ENCODE data around the gene CNNM2.
A peak's percentile ranks its signal among the peaks of the same experiment; 100 is the strongest.

CNNM2 gene

GRCh38 chr10:102935939-102936605, 18.0 kb downstream of the CNNM2 start:
- H3K4me3 Mint-ChIP-seq = no peak overlapping the region
- DNase-seq (no peak), ATAC-seq (replicated peaks) (no peak)
- peaks cover 4 to 10% of the 10 kb centered on the region in 2 donors for H3K4me1 Mint-ChIP-seq (ENCODE audit: low read depth in 2 of 2)
- H3K9me3 Mint-ChIP-seq = no peaks in the 10 kb centered on the region
- peaks cover 3% of the 10 kb centered on the region for H3K36me3 Mint-ChIP-seq (ENCODE audit: insufficient read depth)
- peak overlapping the region in 1 of 2 donors; percentile 46 for H3K27ac Mint-ChIP-seq
- H3K27me3 Mint-ChIP-seq = no peaks in the 10 kb centered on the region

- Mint-ChIP-seq H3K4me3 (no peak overlapping the region), H3K27ac (no peak overlapping the region), H3K27me3 (no peaks in the 10 kb centered on the region), H3K4me1 (ENCODE audit: low read depth in 2 of 2) (peaks cover 7 to 13% of the 10 kb centered on the region in 2 donors), H3K9me3 (no peaks in the 10 kb centered on the region), H3K36me3 (ENCODE audit: insufficient read depth) (peaks cover 3% of the 10 kb centered on the region)
- no peak for ATAC-seq (replicated peaks)
- DNase-seq = no peak
Observed at GRCh38 chr10:102941401-102941800, 23.3 kb downstream of the CNNM2 start.

- DNase-seq (no peak), ATAC-seq (replicated peaks) (no peak)
- peaks cover 11 to 12% of the 10 kb centered on the region in 2 donors for H3K4me1 Mint-ChIP-seq (ENCODE audit: low read depth in 2 of 2)
- H3K4me3 Mint-ChIP-seq = no peak overlapping the region
- H3K27ac Mint-ChIP-seq = no peak overlapping the region
- no peaks in the 10 kb centered on the region for H3K9me3 Mint-ChIP-seq
- H3K36me3 Mint-ChIP-seq (ENCODE audit: insufficient read depth) = peaks cover 3% of the 10 kb centered on the region
- no peaks in the 10 kb centered on the region for H3K27me3 Mint-ChIP-seq
Observed at GRCh38 chr10:102945449-102945848, 27.4 kb downstream of the CNNM2 start.

GRCh38 chr10:102945962-102946361, 27.9 kb downstream of the CNNM2 start:
- DNase-seq (no peak), ATAC-seq (replicated peaks) (no peak)
- Mint-ChIP-seq H3K9me3 (no peaks in the 10 kb centered on the region), H3K4me3 (no peak overlapping the region), H3K27ac (no peak overlapping the region), H3K4me1 (ENCODE audit: low read depth in 2 of 2) (peaks cover 11 to 12% of the 10 kb centered on the region in 2 donors), H3K36me3 (ENCODE audit: insufficient read depth) (peaks cover 3% of the 10 kb centered on the region), H3K27me3 (no peaks in the 10 kb centered on the region)

GRCh38 chr10:102946992-102947391, 28.9 kb downstream of the CNNM2 start:
- no peak for DNase-seq
- Mint-ChIP-seq H3K4me3 (no peak overlapping the region), H3K27ac (no peak overlapping the region), H3K36me3 (ENCODE audit: insufficient read depth) (no peaks in the 10 kb centered on the region), H3K9me3 (no peaks in the 10 kb centered on the region), H3K27me3 (no peaks in the 10 kb centered on the region), H3K4me1 (ENCODE audit: low read depth in 2 of 2) (peaks cover 7 to 8% of the 10 kb centered on the region in 2 donors)
- no peak for ATAC-seq (replicated peaks)

- Mint-ChIP-seq H3K4me3 (no peak overlapping the region), H3K36me3 (ENCODE audit: insufficient read depth) (no peaks in the 10 kb centered on the region)
Observed at GRCh38 chr10:102948176-102948575, 30.1 kb downstream of the CNNM2 start.

GRCh38 chr10:102948786-102949185, 30.7 kb downstream of the CNNM2 start:
- DNase-seq = no peak
- H3K4me3 Mint-ChIP-seq = no peak overlapping the region
- no peaks in the 10 kb centered on the region for H3K9me3 Mint-ChIP-seq
- no peak for ATAC-seq (replicated peaks)
- no peaks in the 10 kb centered on the region for H3K36me3 Mint-ChIP-seq (ENCODE audit: insufficient read depth)
- peak overlapping the region in 1 of 2 donors; percentile 30 for H3K27ac Mint-ChIP-seq
- no peaks in the 10 kb centered on the region for H3K27me3 Mint-ChIP-seq
- peaks cover 5 to 8% of the 10 kb centered on the region in 2 donors for H3K4me1 Mint-ChIP-seq (ENCODE audit: low read depth in 2 of 2)

More at GRCh38 chr10:102948176-102948575, 30.1 kb downstream of the CNNM2 start:
- DNase-seq = no peak
- Mint-ChIP-seq H3K9me3 (no peaks in the 10 kb centered on the region), H3K4me1 (ENCODE audit: low read depth in 2 of 2) (peaks cover 6 to 8% of the 10 kb centered on the region in 2 donors), H3K27ac (no peak overlapping the region), H3K27me3 (no peaks in the 10 kb centered on the region)
- ATAC-seq (replicated peaks) = no peak

- Mint-ChIP-seq H3K4me1 (ENCODE audit: low read depth in 2 of 2) (peaks cover 5 to 8% of the 10 kb centered on the region in 2 donors), H3K27ac (no peak overlapping the region), H3K9me3 (no peaks in the 10 kb centered on the region), H3K36me3 (ENCODE audit: insufficient read depth) (no peaks in the 10 kb centered on the region), H3K4me3 (no peak overlapping the region), H3K27me3 (no peaks in the 10 kb centered on the region)
- ATAC-seq (replicated peaks) (no peak), DNase-seq (no peak)
Observed at GRCh38 chr10:102949916-102950315, 31.8 kb downstream of the CNNM2 start.

GRCh38 chr10:102951316-102951715, 33.2 kb downstream of the CNNM2 start:
- H3K4me3 Mint-ChIP-seq = no peak overlapping the region
- no peaks in the 10 kb centered on the region for H3K27me3 Mint-ChIP-seq

GRCh38 chr10:102959360-102959759, 41.3 kb downstream of the CNNM2 start:
- no peak overlapping the region for H3K27ac Mint-ChIP-seq
- no peaks in the 10 kb centered on the region for H3K9me3 Mint-ChIP-seq
- ATAC-seq (replicated peaks) = no peak
- H3K4me1 Mint-ChIP-seq (ENCODE audit: low read depth in 2 of 2) = no peaks in the 10 kb centered on the region
- H3K27me3 Mint-ChIP-seq = no peaks in the 10 kb centered on the region
- no peaks in the 10 kb centered on the region for H3K36me3 Mint-ChIP-seq (ENCODE audit: insufficient read depth)
- no peak overlapping the region for H3K4me3 Mint-ChIP-seq
- DNase-seq = no peak

More at GRCh38 chr10:102951316-102951715, 33.2 kb downstream of the CNNM2 start:
- H3K9me3 Mint-ChIP-seq = no peaks in the 10 kb centered on the region
- peaks cover 0 to 8% of the 10 kb centered on the region in 2 donors for H3K4me1 Mint-ChIP-seq (ENCODE audit: low read depth in 2 of 2)
- ATAC-seq (replicated peaks) (no peak), DNase-seq (no peak)
- H3K36me3 Mint-ChIP-seq (ENCODE audit: insufficient read depth) = no peaks in the 10 kb centered on the region
- H3K27ac Mint-ChIP-seq = no peak overlapping the region

- no peak for DNase-seq
- Mint-ChIP-seq H3K9me3 (no peaks in the 10 kb centered on the region), H3K27me3 (no peaks in the 10 kb centered on the region), H3K27ac (no peak overlapping the region), H3K4me3 (no peak overlapping the region), H3K36me3 (ENCODE audit: insufficient read depth) (no peaks in the 10 kb centered on the region), H3K4me1 (ENCODE audit: low read depth in 2 of 2) (no peaks in the 10 kb centered on the region)
- no peak for ATAC-seq (replicated peaks)
Observed at GRCh38 chr10:102960157-102960556, 42.1 kb downstream of the CNNM2 start.

- Mint-ChIP-seq H3K4me3 (no peak overlapping the region), H3K9me3 (no peaks in the 10 kb centered on the region), H3K27me3 (no peaks in the 10 kb centered on the region), H3K27ac (no peak overlapping the region), H3K36me3 (ENCODE audit: insufficient read depth) (no peaks in the 10 kb centered on the region), H3K4me1 (ENCODE audit: low read depth in 2 of 2) (peaks cover 0 to 2% of the 10 kb centered on the region in 2 donors)
- no peak for DNase-seq
- no peak for ATAC-seq (replicated peaks)
Observed at GRCh38 chr10:102962267-102962666, 44.2 kb downstream of the CNNM2 start.

GRCh38 chr10:102962951-102963755, 45.1 kb downstream of the CNNM2 start:
- no peak for DNase-seq
- Mint-ChIP-seq H3K36me3 (ENCODE audit: insufficient read depth) (no peaks in the 10 kb centered on the region), H3K27me3 (no peaks in the 10 kb centered on the region), H3K4me1 (ENCODE audit: low read depth in 2 of 2) (peaks cover 0 to 2% of the 10 kb centered on the region in 2 donors), H3K9me3 (no peaks in the 10 kb centered on the region), H3K27ac (no peak overlapping the region), H3K4me3 (no peak overlapping the region)
- ATAC-seq (replicated peaks) = no peak

- H3K27me3 Mint-ChIP-seq = no peaks in the 10 kb centered on the region
- no peak for ATAC-seq (replicated peaks)
- no peaks in the 10 kb centered on the region for H3K36me3 Mint-ChIP-seq (ENCODE audit: insufficient read depth)
- H3K9me3 Mint-ChIP-seq = no peaks in the 10 kb centered on the region
- H3K4me1 Mint-ChIP-seq (ENCODE audit: low read depth in 2 of 2) = peaks cover 0 to 2% of the 10 kb centered on the region in 2 donors
- no peak overlapping the region for H3K4me3 Mint-ChIP-seq
- H3K27ac Mint-ChIP-seq = no peak overlapping the region
- DNase-seq = no peak
Observed at GRCh38 chr10:102963756-102964025, 45.6 kb downstream of the CNNM2 start.

Data from effector memory CD8-positive, alpha-beta T cell (primary cell).